ENCODE measurements around the gene SLC35G6. TPM values are rescaled to one million over a fixed set of nuclear protein-coding genes. Genes with fewer than 3 reads are reported as not detected.

Gene SLC35G6
- polyA plus RNA-seq, 2 of the 4 experiments (the other 2 are of a cell fraction), result not detected

DNA sequence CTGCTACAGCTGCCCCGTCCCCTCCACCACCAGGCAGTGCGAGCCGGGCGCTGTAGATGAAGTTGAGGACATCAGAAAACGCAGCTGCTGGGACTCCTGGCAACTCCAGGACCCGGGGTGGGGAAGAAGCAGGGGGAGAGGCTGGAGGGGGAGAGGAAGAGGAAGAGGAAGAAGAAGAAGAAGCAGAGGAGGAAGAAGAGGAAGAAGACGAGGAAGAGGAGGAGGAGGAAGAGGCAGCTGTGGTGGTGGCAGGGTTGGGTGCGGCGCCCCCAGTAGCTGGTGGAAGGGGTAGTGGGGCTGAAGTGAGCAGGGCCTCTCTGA is 15.0 kb upstream of the SLC35G6 start:
- ChIA-PET POLR2A (interaction anchor here (1.7 kb wide), 1 partner anchor 14 kb away, joined by 6 read pairs; the partner anchor contains the start of gene ZBTB4), CTCF (interaction anchor here (0.6 to 30.1 kb wide), 7 partner anchors 9 to 113 kb away, joined by 3 to 342 read pairs (median 3); partner anchors contain the start of genes CHRNB1, FGF11, TMEM102 and TMEM95)
- TF ChIP-seq SREBF2 (IDR thresholded peaks at IDR 0.05) (no peak), REST (IDR thresholded peaks at IDR 0.05) (no peak)
- no peaks in the 10 kb centered on the region for H3K9me3 ChIP-seq
- no peak overlapping the region for H3K4me2 ChIP-seq
- FAIRE-seq (no peak), ATAC-seq (no peak), DNase-seq (ENCODE audit: low read depth in 1 of 2, low spot score in 1 of 2) (no peak)
- 95% methylated on average over 9 of the region's 9 CpGs for WGBS (ENCODE audit: missing lambda C conversion rate)
- peaks cover 24% of the 10 kb centered on the region for H3K4me1 ChIP-seq
- H3K4me3 ChIP-seq, result no peak overlapping the region
- peak overlapping the region in 1 of 2 experiments; percentile 57; a peak in 2 of 6 replicates for H3K27ac ChIP-seq

- ATAC-seq, result peak; percentile 37 to 39; a peak in 4 of 6 replicates
- no peak for DNase-seq (ENCODE audit: low read depth in 1 of 2, low spot score in 1 of 2)
- H3K4me1 ChIP-seq, result peaks cover 24% of the 10 kb centered on the region
Measured at GRCh38 chr17:7466639-7467341, 14.5 kb upstream of the SLC35G6 start.

DNA sequence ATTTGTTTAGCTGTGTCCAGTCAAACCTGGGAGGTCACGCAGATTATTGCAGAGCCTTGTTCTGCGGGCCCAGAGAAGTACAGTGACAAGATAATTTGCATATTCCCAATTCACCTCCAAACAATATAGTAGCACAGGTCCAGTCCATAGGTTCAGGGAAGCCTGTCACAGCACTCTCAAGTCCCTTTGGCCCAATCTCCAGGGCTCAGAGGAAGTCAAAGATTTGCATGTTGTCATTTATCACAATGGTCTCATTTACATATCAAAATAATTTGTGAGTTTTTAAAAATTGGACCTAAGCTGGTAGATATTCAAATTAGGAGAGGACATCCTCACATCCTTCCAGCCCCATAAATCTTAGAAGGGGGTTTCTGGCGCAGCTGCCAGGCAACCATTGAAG is 13.7 kb upstream of the SLC35G6 start:
- Histone ChIP-seq H3K4me2 (no peak overlapping the region), H3K9me3 (no peaks in the 10 kb centered on the region), H3K27ac (peak overlapping the region in 1 of 2 experiments; percentile 57; a peak in 3 of 6 replicates), H3K4me1 (peaks cover 24% of the 10 kb centered on the region), H3K4me3 (no peak overlapping the region)
- DNase-seq (ENCODE audit: low read depth in 1 of 2, low spot score in 1 of 2), result no peak
- FAIRE-seq, result no peak
- 97% methylated on average over 3 of the region's 3 CpGs for WGBS (ENCODE audit: missing lambda C conversion rate)
- TF ChIP-seq HOXB5 (CRISPR knock-in tag; IDR thresholded peaks at IDR 0.05) (no peak), TFCP2L1 (CRISPR knock-in tag; IDR thresholded peaks at IDR 0.05) (no peak), PHF8 (IDR thresholded peaks at IDR 0.05; ENCODE audit: borderline replicate concordance, low read depth) (no peak), MYC (IDR thresholded peaks at IDR 0.05; ENCODE audit: borderline replicate concordance, low read length) (no peak), E2F6 (IDR thresholded peaks at IDR 0.05; ENCODE audit: borderline replicate concordance, low read depth) (no peak), JUNB (IDR thresholded peaks at IDR 0.05) (no peak), RAD21 (conservative IDR thresholded peaks at IDR 0.05 in 1 of 2, IDR thresholded peaks at IDR 0.05 in 1 of 2) (no peak), CBX2 (IDR thresholded peaks at IDR 0.05; ENCODE audit: borderline replicate concordance, low read depth) (no peak), ZNF302 (CRISPR knock-in tag; IDR thresholded peaks at IDR 0.05) (no peak)
- TF ChIP-seq, protein P1, sequence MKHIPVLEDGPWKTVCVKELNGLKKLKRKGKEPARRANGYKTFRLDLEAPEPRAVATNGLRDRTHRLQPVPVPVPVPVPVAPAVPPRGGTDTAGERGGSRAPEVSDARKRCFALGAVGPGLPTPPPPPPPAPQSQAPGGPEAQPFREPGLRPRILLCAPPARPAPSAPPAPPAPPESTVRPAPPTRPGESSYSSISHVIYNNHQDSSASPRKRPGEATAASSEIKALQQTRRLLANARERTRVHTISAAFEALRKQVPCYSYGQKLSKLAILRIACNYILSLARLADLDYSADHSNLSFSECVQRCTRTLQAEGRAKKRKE (CRISPR knock-in tag; IDR thresholded peaks at IDR 0.05; ENCODE audit: low read depth), result no peak
- TF ChIP-seq, protein P2, sequence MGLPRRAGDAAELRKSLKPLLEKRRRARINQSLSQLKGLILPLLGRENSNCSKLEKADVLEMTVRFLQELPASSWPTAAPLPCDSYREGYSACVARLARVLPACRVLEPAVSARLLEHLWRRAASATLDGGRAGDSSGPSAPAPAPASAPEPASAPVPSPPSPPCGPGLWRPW (IDR thresholded peaks at IDR 0.05), result no peak
- TF ChIP-seq, protein P3, sequence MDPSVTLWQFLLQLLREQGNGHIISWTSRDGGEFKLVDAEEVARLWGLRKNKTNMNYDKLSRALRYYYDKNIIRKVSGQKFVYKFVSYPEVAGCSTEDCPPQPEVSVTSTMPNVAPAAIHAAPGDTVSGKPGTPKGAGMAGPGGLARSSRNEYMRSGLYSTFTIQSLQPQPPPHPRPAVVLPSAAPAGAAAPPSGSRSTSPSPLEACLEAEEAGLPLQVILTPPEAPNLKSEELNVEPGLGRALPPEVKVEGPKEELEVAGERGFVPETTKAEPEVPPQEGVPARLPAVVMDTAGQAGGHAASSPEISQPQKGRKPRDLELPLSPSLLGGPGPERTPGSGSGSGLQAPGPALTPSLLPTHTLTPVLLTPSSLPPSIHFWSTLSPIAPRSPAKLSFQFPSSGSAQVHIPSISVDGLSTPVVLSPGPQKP (IDR thresholded peaks at IDR 0.05; ENCODE audit: low read depth, low read length), result no peak
- no peak for ATAC-seq
- CTCF ChIA-PET, result interaction anchor here (1.2 to 30.1 kb wide), 5 partner anchors 26 to 114 kb away, joined by 3 to 342 read pairs (median 5); partner anchors contain the start of genes CHRNB1, FGF11 and TMEM102
- POLR2A ChIA-PET, result interaction anchor here (1.7 kb wide), 2 partner anchors 13 to 17 kb away, joined by 6 to 13 read pairs; partner anchors contain the start of genes POLR2A and ZBTB4

More at GRCh38 chr17:7466639-7467341, 14.5 kb upstream of the SLC35G6 start:
- 89% methylated on average over 16 of the region's 16 CpGs for WGBS (ENCODE audit: missing lambda C conversion rate)
- Histone ChIP-seq H3K9me3 (no peaks in the 10 kb centered on the region), H3K4me3 (no peak overlapping the region), H3K4me2 (no peak overlapping the region), H3K27ac (peak overlapping the region in 1 of 2 experiments; percentile 57; a peak in 3 of 6 replicates)
- ChIA-PET POLR2A (interaction anchor here (1.7 kb wide), 2 partner anchors 13 to 17 kb away, joined by 6 to 13 read pairs; partner anchors contain the start of genes POLR2A and ZBTB4), CTCF (interaction anchor here (1.2 to 30.1 kb wide), 5 partner anchors 25 to 113 kb away, joined by 3 to 342 read pairs (median 5); partner anchors contain the start of genes CHRNB1, FGF11 and TMEM102)
- TF ChIP-seq PHF8 (IDR thresholded peaks at IDR 0.05; ENCODE audit: borderline replicate concordance, low read depth), result no peak
- TF ChIP-seq GATA3 (IDR thresholded peaks at IDR 0.05; ENCODE audit: borderline replicate concordance), result no peak
- peak; percentile 91 for TF ChIP-seq ESRRA (IDR thresholded peaks at IDR 0.05; ENCODE audit: borderline replicate concordance, low read length)
- no peak for FAIRE-seq

Measured in A549 (cell line).